GM21447 (cell line): ENCODE data around the gene POLG.
A peak's percentile ranks its signal among the peaks of the same experiment; 100 is the strongest.

Experiments used
- ATAC-seq: cut with Tn5 transposase; IDR thresholded peaks from one replicate; pipeline ENCODE4 v1.9.1; 2021; ENCODE audit not compliant: unreplicated experiment

POLG gene

DNA sequence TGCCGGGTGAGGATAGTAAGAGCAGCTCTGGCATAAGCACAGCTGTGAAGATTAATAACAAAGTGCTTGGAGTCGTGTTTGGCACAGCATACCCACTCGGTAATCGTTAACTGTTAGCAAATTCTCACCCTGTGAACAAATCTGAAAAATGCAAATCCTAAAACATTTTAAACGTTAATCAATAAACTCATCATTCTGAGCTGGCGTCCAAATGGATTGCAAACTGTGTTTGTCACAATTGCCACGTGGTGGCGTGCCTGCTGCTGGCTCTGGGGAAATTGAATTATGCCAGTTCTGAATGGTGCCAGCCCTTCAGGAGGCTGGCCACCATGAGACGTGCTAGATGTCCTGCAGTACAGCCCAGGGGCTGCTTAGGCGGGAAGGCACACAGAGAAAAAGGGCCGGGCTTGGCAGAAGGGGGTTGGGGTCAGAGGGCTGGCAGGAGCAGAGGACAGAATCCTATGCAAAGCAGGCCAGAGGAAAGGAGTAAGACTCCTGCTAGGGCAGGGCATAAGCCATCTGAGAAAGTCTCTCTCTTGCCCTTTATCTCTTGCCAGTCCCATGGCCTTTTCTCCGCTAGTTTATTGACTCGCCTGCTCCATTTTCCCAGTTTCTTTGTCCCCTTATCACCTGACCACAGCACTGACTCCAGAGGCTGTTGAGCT, 22.1 kb upstream of the POLG start:
- no peak for ATAC-seq

DNA sequence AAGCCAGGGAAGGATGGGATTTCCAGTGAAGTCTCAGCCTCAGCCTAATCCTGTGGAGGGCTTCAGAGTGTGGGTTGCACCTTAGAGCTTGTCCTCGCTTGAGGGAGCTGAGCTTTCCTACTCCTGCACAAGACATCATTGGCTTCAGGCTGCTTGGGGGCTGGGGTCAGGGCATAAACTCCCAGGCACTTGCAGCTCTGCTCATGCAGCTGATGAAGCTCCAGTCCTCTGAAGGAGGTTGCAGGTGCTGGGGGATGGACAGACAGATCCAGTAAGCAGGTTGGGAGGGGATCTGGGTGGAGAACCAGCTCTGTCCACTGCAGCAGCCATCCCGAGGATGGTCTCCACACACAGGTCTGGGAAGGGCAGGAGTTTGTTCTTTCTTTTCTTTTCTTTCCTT, 19.4 kb upstream of the POLG start:
- no peak for ATAC-seq

DNA sequence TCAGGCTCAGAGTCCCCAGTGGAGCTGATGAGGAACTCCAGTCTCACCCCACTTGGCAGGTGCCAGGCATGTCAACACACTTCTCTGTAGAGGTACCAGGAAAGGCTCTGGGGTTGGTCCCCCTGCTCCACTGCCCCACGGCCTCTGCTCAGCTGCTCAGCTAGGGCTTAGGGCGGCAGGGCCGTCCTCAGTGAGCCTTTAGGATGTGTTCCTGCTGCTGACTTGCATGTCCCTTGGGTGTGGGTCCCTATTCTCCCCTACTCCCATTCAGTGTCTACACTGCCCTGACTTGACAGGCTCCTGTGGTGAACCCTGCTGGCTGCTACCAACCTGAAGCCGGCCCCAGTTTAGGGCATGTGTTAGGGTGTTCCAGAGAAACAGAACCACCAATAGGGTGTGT, 17.9 kb upstream of the POLG start:
- no peak for ATAC-seq

DNA sequence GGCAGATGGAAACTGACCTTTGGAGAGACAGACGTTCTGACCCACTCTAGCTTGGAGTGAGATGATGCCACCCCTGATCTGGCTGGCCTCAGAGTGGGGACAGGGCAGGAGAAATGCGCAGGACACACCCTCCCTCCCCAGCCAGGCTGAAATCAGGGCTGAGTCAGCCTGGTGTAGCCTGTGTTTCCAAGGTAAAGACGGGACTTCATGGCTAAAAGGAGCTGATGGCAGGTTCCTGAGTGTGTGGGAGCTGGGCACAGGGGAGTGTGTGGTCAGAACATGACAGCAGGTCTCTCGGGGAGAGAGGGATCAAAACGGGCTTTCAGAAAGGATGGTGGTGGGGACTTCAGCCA, 14.6 kb upstream of the POLG start:
- no peak for ATAC-seq

DNA sequence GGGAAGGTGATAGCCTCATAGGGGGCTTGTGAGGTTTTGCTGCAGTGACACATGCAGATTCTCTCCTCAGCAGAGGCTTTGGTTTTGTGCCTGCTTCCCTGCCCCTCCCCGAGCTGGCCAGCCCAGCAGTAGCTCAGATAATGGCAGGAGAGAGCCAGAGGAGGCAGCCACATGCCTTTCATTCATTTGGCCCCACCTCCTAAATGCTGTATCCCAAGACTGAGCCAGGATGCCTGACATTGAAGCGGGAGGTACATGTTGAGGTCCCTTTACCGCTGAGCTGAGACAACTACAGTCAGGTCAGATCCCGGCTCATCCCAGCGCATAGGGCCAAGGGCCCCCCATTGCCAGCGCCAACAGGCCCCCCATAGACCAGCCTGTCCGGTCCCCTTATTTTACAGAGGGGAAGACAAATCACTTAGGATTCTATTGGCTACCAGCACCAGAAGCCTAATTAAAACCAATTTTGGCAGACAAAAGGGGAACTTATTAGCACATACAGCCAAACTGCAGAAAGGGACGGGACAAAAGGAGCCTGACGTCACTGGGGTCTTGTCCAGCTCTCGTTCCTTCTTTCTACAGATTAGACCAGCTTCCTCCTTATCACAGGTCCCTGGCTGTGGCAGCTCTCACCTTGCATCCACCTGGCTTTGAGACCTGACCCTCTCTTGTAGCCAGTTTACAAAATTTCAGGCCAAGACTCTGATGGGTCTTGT, 12.1 kb upstream of the POLG start:
- ATAC-seq = no peak

DNA sequence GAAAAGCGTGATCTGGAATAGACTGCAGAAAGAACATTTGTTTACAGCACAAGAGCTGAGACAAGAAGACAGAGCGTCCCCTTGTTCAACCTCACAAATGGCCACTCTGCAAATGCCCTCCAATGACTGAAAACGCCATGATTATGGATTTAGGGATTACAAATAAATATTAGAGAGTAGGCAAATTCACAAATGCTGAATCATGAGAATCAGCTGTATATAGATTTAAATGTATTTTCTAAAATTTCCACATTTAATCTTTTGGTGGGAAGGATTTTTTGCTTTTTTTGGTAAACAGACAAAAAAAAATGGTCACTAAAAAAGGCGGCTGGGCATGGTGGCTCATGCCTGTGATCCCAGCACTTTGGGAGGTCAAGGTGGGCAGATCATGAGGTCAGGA, 10.6 kb upstream of the POLG start:
- no peak for ATAC-seq

DNA sequence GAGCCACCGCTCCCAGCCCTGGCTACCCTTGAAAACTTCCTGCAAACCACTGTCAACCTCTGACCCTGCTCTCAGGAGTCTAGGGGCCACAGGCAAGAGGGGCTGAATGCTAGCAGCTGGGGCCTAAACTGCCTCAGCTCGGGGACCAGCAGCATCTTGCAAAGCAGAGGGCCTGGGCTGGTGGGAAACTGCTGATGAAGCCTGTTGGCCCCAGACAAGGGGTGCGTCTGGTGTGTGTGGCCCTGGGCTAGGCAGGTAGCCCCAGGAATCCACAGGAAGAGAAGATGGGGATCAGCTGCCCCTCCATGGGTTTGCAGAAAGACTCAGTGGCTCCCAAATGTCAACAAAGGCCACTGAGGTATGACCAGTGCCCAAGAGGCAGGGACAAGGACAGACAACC, 8.2 kb upstream of the POLG start:
- ATAC-seq = no peak

DNA sequence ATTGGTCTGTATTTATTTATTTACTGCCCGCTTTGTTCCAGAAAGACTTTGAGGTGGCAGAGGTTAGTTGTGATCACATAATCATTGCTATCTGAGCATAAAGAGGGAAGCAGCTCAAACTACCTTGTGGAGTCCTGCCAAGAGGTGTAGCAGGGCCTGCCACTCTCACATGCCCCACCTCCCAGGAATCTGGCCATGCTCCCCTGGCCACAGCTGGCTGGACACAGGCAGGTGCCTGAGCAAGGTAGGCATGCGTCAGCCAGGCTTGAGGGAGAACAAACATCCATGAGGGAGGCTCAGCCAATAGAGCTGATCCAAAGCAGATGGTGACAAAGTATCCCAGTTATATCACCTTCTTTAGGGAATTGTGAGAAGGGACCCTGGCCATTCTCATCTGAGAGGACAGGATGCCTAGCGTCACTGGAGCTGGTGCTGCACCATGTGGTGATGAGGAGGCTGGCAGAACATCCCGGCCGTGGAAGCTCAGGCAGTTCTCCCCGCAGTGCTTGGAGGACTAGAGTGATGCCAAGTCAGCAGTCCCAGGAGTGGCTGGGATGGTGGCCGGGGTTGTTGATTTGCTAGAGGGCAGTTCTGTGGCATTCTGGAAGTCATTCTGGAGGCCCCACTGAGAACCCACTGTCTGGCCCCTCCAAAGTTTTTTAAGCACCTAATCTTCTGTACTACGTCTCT, 6.8 kb upstream of the POLG start:
- ATAC-seq = no peak

DNA sequence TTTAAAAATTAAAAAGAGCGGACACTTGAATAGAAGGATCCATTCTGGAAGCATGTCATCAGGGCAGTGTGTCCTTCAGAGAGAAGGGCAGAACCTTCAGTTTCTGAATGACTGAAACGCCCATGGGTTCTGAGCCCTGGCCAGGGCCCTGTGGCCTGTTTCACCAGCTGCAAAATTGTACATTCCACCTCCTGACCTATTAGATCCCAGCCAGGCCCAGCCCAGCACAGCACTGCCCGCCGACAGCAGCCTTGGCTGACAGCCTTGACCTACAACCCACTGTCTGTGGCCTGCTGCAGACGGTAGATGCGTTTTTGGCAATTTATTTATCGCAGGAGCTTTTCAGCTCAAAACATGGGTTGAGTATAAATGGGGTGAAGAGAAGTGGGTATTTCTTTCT, 5.9 kb upstream of the POLG start:
- ATAC-seq = no peak

DNA sequence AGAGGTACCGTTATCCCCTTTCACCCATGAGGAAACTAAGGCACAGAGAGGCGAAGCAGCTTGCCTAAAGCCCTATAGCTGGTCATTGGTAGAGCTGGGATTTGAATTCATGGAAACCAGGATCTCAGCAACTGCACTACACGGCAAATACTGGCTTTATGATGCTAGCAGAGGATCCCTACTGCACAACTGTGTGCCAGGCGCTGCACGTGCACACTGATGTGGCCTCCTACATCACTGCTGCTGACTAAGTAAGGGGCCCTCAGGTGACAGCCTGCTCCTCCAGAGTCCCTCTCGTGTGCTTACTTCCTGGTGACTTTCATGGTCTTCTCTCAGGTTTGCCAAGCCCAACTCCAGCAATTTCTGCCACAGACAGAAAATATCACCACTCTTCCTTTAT, 3.4 kb upstream of the POLG start:
- no peak for ATAC-seq

DNA sequence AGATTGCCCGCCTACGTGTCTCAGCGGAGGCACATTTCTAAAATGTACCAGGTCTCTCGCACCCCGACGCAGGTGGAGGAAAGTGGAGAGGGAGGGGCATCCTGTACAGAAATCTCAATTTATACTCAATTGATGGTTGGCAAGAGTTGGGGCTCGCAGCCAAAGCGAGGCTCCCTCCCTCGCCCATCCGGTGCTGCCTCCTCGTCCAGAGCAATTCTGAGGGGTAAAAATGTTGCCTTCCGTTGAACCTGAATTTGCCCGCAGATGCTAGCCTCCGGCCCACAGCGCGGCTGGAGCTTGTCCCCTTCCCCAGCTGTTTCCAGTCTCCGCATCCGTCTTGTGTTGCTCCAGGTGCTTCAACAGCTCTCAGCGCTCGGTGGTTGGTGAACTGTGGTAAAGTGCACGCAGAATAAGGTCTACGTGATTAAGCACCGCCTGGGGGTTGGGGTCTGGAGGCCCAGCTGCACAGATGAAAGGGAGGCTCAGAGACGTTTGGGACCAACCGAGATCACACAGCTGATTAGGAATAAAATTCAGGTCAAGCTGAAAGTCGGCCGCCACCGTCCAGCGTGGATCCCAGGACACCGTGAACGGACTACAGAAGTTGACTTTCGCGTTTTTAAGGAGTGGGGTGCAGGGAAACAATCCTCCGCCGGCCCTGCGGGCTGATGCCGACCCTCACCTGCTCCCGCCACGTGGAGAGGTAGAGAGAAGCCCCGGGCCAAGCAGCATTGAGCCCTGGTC, 846 bp upstream of the POLG start:
- ATAC-seq = peak; percentile 19

DNA sequence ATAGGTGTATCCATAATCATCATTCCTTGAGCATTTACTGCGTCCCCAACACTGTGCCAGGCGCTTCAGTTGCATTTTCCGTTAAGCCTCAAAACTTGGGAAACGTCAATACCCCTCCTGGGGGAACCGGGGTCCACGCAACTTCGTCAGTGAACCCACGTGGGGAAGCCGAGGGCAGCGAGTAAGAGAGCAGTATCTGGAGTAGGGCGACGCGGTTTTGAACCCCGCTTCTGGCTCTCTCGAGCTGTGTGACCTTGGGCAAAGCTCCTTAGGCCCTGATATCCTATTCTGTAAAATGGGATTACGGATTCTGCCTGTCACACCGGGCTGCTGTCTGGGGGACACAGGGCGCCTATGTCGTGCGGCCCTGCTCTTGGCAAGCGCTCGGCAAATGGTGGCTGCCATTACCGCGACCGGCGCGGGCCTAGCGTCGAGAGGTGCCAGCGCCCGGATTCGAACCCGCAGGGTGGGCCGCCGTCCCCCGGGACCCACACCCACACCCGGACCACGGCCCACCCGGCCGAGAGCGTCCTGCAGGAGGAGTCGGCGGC, 590 bp downstream of the POLG start:
- no peak for ATAC-seq

DNA sequence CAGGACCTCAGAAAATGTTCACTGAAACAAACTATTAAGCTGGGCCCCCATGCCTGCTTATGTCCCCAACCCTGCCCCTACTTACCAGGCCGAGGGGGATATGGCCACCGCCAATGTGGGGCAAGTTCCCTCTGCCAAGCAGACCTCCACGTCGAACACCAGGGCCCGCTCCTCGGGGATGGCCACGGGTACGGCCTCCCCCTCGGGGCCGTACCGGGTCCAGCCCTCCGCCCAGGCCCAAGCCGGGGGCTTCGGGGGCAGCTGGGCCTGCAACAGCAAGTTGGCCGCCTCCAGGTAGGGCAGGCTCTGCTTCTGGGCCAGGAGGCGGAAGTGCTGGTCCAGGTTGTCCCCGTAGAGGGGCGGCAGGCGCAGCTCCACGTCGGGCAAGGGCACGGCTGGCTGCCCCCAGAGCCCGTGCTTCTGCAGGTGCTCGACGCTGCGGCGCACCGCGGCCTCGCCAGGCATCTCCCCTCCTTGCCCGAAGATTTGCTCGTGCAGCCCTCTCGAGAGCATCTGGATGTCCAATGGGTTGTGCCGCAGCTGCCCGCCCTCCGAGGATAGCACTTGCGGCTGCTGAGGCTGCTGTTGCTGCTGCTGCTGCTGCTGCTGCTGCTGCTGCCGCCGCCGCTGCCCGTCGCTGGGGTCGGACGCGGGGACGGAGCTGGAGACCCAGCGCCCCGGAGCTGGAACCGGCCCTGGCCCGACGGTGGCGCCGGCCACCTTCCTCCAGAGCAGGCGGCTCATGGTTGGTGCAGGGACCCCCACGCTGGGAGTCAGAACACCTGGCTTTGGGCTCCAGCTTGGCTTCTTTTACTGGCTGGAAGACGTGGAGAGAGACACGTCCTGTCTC, 1.4 kb downstream of the POLG start:
- no peak for ATAC-seq

DNA sequence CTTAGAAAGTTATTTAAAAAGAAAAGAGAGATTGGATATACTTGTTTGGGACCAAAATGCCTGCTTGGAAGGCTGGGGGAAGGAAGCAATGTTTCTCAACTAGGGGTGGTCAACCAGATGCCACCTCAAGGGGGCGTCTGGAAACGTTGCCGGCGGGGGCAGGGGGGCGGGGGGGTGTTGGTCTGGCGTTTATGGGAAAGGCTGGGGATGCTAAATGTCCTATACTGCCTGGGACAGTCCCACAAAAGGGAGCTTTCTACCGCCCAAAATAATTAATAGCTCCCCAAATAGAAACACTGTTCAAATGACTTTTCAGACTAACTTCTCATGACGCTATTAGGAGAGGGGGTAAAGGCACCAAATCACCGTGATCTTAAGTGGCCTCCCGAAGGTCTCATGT, 2.2 kb downstream of the POLG start:
- ATAC-seq = no peak

DNA sequence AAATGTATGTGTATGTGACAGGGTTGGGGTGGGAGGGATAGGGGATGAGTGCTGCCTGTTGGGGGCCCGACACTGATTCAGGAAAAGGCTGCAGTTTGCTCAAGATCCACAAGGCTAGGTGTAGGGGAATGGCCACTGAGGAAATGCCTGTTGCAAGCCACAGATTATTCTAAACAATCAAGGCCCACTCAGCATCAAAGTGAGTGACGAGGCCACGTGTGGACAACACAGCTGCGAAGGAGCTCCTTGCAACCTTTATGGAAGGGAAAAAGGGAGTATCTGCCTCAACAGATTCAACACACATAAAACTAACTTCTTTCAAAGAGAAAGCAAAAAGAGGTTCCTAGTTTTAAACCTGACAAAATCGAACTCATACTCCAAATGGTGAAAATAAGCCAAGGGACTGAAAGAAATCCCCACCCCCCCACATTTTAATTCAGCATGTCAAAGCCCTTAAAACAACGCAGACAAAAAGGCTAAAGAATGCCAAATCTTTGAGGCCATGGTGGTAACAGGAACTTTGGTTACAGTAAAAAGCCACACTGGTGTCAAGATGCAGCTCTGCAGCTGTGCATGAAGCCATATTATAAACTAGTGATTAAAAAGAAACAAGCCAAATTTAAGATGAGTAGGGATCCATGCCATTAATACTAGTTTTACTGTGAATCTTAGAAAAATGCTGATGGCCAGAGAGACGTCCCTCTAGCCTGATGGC, 3.6 kb downstream of the POLG start:
- ATAC-seq = no peak

DNA sequence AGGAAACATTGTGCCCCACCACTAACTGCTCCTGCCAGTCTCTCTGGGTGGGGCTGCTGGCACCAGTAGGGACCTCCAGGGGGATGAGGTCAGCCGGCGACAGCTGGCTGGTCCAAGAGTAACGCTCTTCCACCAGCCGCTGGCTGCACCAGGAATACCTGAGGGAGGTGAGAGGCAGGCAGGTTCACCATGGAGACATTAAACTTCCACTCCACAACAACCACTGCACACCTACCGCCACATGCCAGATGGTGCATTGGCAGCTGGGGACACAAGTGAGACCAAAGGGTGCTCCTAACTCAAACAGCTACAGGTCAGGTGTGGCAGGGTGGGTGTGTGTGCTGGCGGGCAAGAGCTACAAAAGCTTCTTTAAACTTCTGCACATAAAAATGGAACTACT, 4.5 kb downstream of the POLG start:
- ATAC-seq = no peak

DNA sequence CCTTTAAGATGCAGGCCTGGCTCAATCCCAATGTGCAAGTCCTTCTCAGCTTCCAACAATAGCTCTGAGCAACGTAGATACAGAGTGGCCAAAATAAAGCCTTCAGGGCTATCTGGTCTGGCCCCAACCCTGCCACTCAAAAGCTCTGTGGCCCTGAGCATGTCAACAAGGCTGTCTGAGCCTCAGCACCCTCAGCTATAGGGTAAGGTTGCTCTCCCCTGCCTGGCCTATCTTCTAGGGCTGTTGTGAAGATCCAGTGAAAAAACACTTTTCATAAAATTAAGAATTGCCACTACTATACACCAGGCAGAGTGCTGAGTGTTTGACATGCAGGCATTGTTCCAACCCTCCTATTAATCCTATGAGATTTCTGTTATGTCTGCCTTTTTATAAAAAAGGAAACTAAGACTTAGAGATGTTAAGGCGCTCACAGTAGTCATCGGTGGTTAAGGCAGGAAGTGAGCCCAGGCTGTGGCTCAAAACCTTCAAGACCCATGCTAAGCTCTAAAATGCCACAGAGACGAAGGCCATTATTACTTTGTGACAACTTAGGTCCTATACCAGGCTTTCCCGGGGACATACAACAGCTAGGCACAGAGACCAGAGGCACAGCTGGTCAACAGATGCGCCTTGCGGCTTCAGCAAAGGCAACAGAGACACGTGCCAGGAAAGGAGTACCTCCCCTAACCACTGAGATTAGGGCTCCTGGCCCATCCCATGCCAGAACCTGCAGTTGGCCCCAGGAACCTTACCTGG, 5.1 kb downstream of the POLG start:
- no peak for ATAC-seq

DNA sequence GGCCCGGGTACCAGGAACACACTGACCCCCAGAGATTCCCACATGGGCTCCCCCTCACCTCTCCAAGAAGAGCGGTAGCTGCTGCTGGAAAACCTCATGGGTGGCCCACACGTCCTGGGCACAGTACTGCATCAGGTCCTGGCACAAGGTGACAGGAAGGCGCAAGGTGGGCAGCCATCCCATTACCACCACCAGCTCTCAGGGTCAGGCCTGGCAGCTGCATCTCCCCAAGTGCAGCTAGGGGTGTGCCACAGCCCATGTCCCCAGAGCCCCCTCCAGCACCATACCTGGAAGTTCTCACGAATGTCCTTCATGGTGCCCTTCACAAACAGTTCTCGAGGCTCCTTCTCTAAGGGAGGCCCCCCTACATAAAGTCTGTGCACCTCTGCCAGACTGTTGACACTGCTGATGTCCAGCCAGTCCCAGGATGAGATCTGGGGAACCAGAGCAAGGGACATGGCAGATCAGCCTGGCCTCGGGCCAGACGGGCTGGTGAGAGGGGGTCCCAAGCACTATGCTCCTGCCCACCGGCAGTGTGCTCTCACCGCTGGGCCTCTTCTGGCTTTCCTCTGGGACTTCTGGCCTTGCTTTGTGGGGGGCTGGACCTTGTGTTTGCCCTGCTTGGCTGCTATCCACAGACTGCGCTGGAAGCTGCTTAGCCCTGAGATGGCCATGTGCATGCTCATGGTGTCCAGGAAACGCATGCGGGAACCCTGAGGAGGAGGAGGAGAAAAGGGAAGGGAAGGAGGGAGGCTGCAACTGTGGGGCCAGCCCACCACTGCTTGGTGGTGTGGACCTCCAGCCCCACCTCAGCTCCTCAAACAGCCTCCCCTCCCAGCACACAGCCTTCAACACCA, 6.0 kb downstream of the POLG start:
- ATAC-seq = no peak
